Glutamatergic neuron (in vitro differentiated cells): ENCODE measurements around the gene ZNF76. TPM values are rescaled to one million over a fixed set of nuclear protein-coding genes. Genes with fewer than 3 reads are reported as not detected.
"Not testable (repeated sequence)": the region's sequence is repeated elsewhere in the genome, so short reads cannot be mapped to it uniquely, and the experiment has no call there.

Experiments
- DNase-seq: peaks from one replicate; pipeline ENCODE4 v3.0.0; 2022
- H3K27ac Mint-ChIP-seq: one replicate; pipeline ENCODE4 v1.8.0; 2020; ENCODE audit warnings: mild to moderate bottlenecking, mixed read lengths, inconsistent platforms; ENCODE audit not compliant: unreplicated experiment
- H3K27me3 Mint-ChIP-seq: one replicate; pipeline ENCODE4 v1.8.0; 2020; ENCODE audit warnings: mild to moderate bottlenecking, moderate library complexity, mixed read lengths, inconsistent platforms; ENCODE audit not compliant: unreplicated experiment
- H3K36me3 Mint-ChIP-seq: one replicate; pipeline ENCODE4 v1.8.0; 2020; ENCODE audit warnings: mild to moderate bottlenecking, mixed read lengths, inconsistent platforms; ENCODE audit not compliant: unreplicated experiment
- H3K4me1 Mint-ChIP-seq: one replicate; pipeline ENCODE4 v1.8.0; 2020; ENCODE audit warnings: mild to moderate bottlenecking, low read depth, mixed read lengths, inconsistent platforms; ENCODE audit not compliant: unreplicated experiment
- H3K4me3 Mint-ChIP-seq: one replicate; pipeline ENCODE4 v1.8.0; 2020; ENCODE audit warnings: mild to moderate bottlenecking, mixed read lengths, inconsistent platforms; ENCODE audit not compliant: unreplicated experiment
- H3K9me3 Mint-ChIP-seq: one replicate; pipeline ENCODE4 v1.8.0; 2020; ENCODE audit warnings: mild to moderate bottlenecking, moderate library complexity, mixed read lengths, inconsistent platforms; ENCODE audit not compliant: unreplicated experiment
- total RNA-seq: library from RNA; stranded (reverse); fragmentation: NEBNext Ultra II Directional; extraction: Animal tissue kit (Norgen Biotek cat#: 25700); gene quantifications from one replicate; pipeline ENCODE4 v1.2.1, GENCODE V29; 2021; ENCODE audit not compliant: unreplicated experiment
- TF ChIP-seq, protein P1 (sequence below): fragments of 200-600 bp; sonication (generic); IDR thresholded peaks from one replicate; pipeline ENCODE4 v1.5.0; 2021; ENCODE audit not compliant: partially characterized antibody, unreplicated experiment

The ZNF76 gene
- total RNA-seq, 1 donor from 2014 or later, result 38.3 TPM

DNA sequence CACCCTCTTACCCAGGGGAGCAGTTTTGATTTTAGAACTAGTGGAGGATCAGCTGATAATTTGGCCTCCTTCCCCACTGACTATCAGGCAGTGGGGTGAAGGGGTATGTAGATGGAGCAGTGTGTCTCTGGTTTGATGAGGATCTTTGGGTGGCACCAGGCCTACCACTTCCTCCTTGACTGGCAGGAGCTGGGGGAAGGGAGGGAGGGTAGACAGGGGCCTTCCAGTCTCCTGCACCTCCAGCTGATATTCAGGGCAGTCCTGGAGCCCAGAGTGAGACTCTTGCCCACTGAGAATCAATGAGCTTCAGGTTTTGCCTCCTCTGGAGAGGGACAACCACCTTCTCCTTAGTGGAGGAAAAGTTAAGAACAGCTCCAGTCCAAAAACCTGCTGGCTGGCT is 41.3 kb downstream of the ZNF76 start:
- no peak for DNase-seq
- Mint-ChIP-seq H3K4me3 (no peak overlapping the region), H3K27me3 (no peaks in the 10 kb centered on the region), H3K36me3 (peaks cover 4% of the 10 kb centered on the region), H3K27ac (no peak overlapping the region), H3K9me3 (no peaks in the 10 kb centered on the region), H3K4me1 (peaks cover 13% of the 10 kb centered on the region)
- TF ChIP-seq, protein P1, sequence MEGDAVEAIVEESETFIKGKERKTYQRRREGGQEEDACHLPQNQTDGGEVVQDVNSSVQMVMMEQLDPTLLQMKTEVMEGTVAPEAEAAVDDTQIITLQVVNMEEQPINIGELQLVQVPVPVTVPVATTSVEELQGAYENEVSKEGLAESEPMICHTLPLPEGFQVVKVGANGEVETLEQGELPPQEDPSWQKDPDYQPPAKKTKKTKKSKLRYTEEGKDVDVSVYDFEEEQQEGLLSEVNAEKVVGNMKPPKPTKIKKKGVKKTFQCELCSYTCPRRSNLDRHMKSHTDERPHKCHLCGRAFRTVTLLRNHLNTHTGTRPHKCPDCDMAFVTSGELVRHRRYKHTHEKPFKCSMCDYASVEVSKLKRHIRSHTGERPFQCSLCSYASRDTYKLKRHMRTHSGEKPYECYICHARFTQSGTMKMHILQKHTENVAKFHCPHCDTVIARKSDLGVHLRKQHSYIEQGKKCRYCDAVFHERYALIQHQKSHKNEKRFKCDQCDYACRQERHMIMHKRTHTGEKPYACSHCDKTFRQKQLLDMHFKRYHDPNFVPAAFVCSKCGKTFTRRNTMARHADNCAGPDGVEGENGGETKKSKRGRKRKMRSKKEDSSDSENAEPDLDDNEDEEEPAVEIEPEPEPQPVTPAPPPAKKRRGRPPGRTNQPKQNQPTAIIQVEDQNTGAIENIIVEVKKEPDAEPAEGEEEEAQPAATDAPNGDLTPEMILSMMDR, result no peak

DNA sequence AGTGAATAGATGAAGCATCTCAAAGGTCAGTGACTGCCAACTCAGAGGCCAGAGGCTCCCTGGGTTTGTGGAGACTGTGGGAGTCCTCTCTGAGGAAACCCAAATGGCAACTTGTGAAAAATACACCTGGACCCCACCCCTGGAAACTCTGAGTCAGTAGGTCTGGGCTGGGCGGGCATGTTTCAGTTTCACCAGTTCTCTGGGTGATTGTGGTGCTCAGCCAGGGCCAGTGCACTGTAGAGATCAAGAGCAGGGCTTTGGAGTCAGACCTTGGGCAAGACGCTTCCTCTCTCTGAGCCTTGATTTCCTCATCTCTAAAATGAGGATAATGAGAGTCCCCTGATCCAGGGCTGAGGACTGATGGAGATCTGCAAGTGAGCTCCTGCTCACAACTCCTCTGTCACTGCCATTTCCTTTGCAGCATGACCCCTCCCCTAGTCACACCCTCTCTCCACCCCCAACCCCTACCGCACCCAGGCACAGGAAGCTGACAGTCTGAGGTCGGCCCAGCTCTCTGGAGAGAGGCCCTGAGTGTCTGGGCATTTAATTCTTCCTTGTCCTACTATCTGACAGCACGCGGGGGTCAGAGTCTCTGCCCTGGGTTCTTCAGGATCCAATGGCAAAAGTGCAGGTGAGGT is 43.2 kb downstream of the ZNF76 start:
- TF ChIP-seq, protein P1, result no peak
- peaks cover 6% of the 10 kb centered on the region for H3K4me1 Mint-ChIP-seq
- no peaks in the 10 kb centered on the region for H3K9me3 Mint-ChIP-seq
- peaks cover 4% of the 10 kb centered on the region for H3K36me3 Mint-ChIP-seq
- no peak for DNase-seq
- H3K27me3 Mint-ChIP-seq, result no peaks in the 10 kb centered on the region
- H3K4me3 Mint-ChIP-seq, result no peak overlapping the region
- no peak overlapping the region for H3K27ac Mint-ChIP-seq

DNA sequence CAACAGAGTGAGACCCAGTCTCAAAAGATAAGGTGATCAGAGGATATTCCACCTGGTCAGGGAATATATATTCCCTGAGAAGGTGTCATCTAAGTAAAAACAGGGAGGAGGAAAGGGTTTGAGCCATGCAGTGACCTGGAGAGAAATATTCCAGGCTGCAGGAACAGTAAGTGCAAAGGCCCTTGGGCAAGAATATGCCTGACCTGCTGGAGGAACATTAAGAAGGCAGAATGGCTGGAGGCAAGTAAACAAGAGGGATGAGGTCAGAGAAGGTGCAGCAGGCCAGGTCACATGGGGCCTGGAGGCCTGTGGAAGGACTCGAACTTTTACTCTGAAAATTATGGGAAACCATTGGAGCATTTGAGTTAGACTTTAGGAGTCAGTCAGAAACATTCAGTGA is 44.8 kb downstream of the ZNF76 start:
- no peak overlapping the region for H3K4me3 Mint-ChIP-seq
- peaks cover 2% of the 10 kb centered on the region for H3K9me3 Mint-ChIP-seq
- H3K27ac Mint-ChIP-seq, result no peak overlapping the region
- peaks cover 2% of the 10 kb centered on the region for H3K27me3 Mint-ChIP-seq
- no peak for DNase-seq
- H3K4me1 Mint-ChIP-seq, result peaks cover 6% of the 10 kb centered on the region
- H3K36me3 Mint-ChIP-seq, result peaks cover 4% of the 10 kb centered on the region
- TF ChIP-seq, protein P1, result no peak

DNA sequence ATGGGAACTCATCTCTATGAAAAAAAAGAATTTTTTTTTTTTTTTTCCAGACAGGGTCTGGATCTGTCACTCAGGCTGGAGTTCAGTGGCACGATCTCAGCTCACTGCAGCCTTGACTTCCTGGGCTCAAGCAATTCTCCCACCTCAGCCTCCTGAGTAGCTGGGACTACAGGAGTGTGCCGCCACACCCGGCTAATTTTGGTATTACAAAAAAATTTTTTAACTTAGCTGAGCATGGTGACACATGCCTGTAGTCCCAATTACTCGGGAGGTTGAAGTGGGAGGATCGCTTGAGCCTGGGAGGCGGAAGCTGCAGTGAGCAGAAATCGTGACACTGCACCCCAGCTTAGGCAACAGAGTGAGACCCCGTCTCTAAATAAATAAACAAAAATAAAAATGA is 45.6 kb downstream of the ZNF76 start:
- no peak for DNase-seq
- H3K4me3 Mint-ChIP-seq, result no peak overlapping the region

DNA sequence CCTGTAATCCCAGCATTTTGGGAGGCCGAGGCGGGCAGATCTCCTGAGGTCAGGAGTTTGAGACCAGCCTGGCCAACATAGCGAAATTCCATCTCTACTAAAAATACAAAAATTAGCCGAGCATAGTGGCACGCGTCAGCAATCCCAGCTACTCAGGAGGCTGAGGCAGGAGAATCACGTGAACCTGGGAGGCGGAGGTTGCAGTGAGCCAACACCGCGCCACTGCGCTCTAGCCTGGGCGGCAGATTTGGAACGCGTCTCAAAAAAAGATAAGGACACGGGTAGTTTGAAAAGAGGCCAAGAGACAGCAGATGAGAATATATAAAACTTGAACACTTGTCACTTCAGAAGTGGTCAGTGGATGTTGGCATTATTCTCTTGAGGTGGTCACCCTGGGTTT is 47.6 kb downstream of the ZNF76 start:
- H3K27ac Mint-ChIP-seq, H3K4me3 Mint-ChIP-seq, H3K27me3 Mint-ChIP-seq: not testable (repeated sequence)

More for the DNA sequence above, 45.6 kb downstream of the ZNF76 start:
- peaks cover 4% of the 10 kb centered on the region for H3K36me3 Mint-ChIP-seq
- H3K27me3 Mint-ChIP-seq, result peaks cover 2% of the 10 kb centered on the region
- TF ChIP-seq, protein P1, result no peak
- peaks cover 2% of the 10 kb centered on the region for H3K9me3 Mint-ChIP-seq
- H3K27ac Mint-ChIP-seq, result no peak overlapping the region
- peaks cover 6% of the 10 kb centered on the region for H3K4me1 Mint-ChIP-seq

DNA sequence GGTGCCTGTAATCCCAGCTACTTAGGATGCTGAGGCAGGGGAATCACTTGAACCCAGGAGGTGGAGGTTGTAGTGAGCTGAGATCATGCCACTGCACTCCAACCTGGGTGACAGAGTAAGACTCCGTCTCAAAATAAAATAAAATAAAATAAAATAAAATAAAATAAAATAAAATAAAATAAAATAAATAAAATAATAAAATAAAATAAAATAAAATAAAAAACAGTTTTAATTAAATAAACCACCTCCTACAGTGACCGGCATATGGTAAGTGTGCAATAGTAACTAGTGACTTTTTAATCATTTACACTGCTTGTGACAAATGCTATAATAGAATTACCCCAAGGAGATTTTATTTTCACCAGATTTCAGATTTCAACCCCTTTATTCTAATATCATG is 49.0 kb downstream of the ZNF76 start:
- DNase-seq, H3K4me3 Mint-ChIP-seq, H3K4me1 Mint-ChIP-seq, H3K36me3 Mint-ChIP-seq, H3K9me3 Mint-ChIP-seq, H3K27ac Mint-ChIP-seq, H3K27me3 Mint-ChIP-seq: not testable (repeated sequence)

More for the DNA sequence above, 47.6 kb downstream of the ZNF76 start:
- not testable (repeated sequence) for H3K9me3 Mint-ChIP-seq, H3K36me3 Mint-ChIP-seq, H3K4me1 Mint-ChIP-seq, DNase-seq
